Mesenteric fat pad (tissue), 1 donor: Measurements from ENCODE around the gene NPC2. TPM values are rescaled to one million over a fixed set of nuclear protein-coding genes. Genes with fewer than 3 reads are reported as not detected.

Experiments used
- total RNA-seq: library from RNA; stranded (reverse); fragmentation: NEBNext Ultra II Directional; extraction: Animal tissue kit (Norgen Biotek cat#: 25700); gene quantifications from one replicate; pipeline ENCODE4 v1.2.1, GENCODE V29; 2021
- donor health status: DM: yes; HTN: yes; CAD: no.

NPC2 gene
- total RNA-seq, 1 donor from 2014 or later = 290 TPM

Other genes with a start within 250 kb of the NPC2 start
- 41.5 TPM for gene ABCD4, start 190.4 kb downstream of the NPC2 start, total RNA-seq
- gene VRTN, start 144.8 kb downstream of the NPC2 start, total RNA-seq = not detected
- not detected for gene SYNDIG1L, start 67.1 kb downstream of the NPC2 start, total RNA-seq
- gene ISCA2, start 460 bp upstream of the NPC2 start, total RNA-seq = 17.8 TPM
- 58.2 TPM for gene LTBP2, start 118.9 kb upstream of the NPC2 start, total RNA-seq
- gene AREL1, start 219.8 kb upstream of the NPC2 start, total RNA-seq = 31.9 TPM
- 37.6 TPM for gene FCF1, start 219.8 kb upstream of the NPC2 start, total RNA-seq